HUES48 (cell line): Measurements from ENCODE around the gene CREG1.

Experiments
- H3K27ac ChIP-seq: one replicate; pipeline ENCODE4 v1.7.0; 2013; ENCODE audit warnings: low read depth, low read length, inconsistent platforms
- H3K27me3 ChIP-seq: 2 replicates; pipeline ENCODE4 v1.6.1; 2013; ENCODE audit warnings: mild to moderate bottlenecking, low read length; ENCODE audit not compliant: control insufficient read depth, insufficient read depth
- H3K36me3 ChIP-seq: 2 replicates; pipeline ENCODE4 v1.6.1; 2013; ENCODE audit warnings: low read length; ENCODE audit not compliant: control insufficient read depth, insufficient read depth
- H3K4me1 ChIP-seq: 2 replicates; pipeline ENCODE4 v1.6.1; 2013; ENCODE audit warnings: mild to moderate bottlenecking, low read length; ENCODE audit not compliant: control insufficient read depth, insufficient read depth
- H3K4me3 ChIP-seq: 2 replicates; pipeline ENCODE4 v1.5.1; 2013; ENCODE audit warnings: mild to moderate bottlenecking, low read depth, low read length
- H3K9ac ChIP-seq: 2 replicates; pipeline ENCODE4 v1.6.1; 2013; ENCODE audit warnings: mild to moderate bottlenecking, low read depth, low read length, moderate library complexity
- H3K9me3 ChIP-seq: 2 replicates; pipeline ENCODE4 v1.6.1; 2013; ENCODE audit warnings: low read length; ENCODE audit not compliant: control insufficient read depth, insufficient read depth

CREG1 gene

DNA sequence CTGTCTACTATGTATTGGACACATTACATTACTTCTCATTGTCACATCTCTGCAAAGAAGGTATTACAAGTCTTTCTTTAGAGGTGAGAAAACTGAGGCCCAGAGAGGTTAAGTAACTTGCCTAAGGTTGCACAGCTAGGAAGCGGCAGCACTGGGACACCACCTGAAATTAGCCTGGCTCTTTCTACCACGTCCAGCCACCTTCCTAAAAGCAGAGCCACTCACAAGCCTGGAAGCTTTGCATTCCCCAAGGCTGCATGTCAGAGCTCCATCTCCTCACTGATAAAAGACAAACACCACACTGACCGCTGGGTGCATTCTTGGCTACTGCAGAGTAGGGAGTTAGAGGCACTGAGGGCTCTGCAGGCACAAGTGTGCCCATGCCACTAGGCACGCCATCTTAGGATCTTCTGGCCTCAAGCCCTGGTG is 37.7 kb downstream of the CREG1 start:
- Histone ChIP-seq H3K4me1 (no peaks in the 10 kb centered on the region), H3K27me3 (no peaks in the 10 kb centered on the region), H3K4me3 (no peak overlapping the region), H3K27ac (no peak overlapping the region), H3K9ac (no peak overlapping the region), H3K9me3 (no peaks in the 10 kb centered on the region), H3K36me3 (no peaks in the 10 kb centered on the region)

DNA sequence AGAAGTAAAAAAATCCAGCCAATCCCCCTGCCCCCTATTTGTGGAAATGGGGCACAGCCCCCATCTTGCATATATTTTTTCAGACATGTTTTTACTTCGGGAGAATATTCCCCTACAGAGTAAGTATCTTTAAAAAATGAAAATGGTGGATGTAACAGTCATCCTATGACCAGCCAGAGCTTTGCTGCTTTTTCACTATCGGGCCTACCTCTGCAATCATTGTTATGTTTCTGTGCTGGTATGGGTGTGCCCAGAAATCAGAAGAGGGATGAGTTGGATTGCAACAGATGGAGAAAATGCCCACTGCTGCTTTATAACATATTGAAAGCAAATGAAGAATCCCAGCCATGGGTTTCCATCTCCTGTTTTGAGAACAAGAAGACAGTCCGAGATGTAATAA is 38.1 kb downstream of the CREG1 start:
- H3K4me1 ChIP-seq: no peaks in the 10 kb centered on the region
- H3K9ac ChIP-seq: no peak overlapping the region
- no peaks in the 10 kb centered on the region for H3K36me3 ChIP-seq
- H3K4me3 ChIP-seq: no peak overlapping the region
- H3K27me3 ChIP-seq: no peaks in the 10 kb centered on the region
- H3K9me3 ChIP-seq: no peaks in the 10 kb centered on the region
- H3K27ac ChIP-seq: no peak overlapping the region

GRCh38 chr1:167514288-167514687 is 39.3 kb downstream of the CREG1 start:
- H3K36me3 ChIP-seq: no peaks in the 10 kb centered on the region
- H3K27ac ChIP-seq: no peak overlapping the region
- no peak overlapping the region for H3K9ac ChIP-seq
- H3K4me1 ChIP-seq: no peaks in the 10 kb centered on the region
- no peaks in the 10 kb centered on the region for H3K27me3 ChIP-seq
- no peak overlapping the region for H3K4me3 ChIP-seq
- H3K9me3 ChIP-seq: no peaks in the 10 kb centered on the region

- no peaks in the 10 kb centered on the region for H3K36me3 ChIP-seq
- H3K4me1 ChIP-seq: no peaks in the 10 kb centered on the region
- H3K4me3 ChIP-seq: no peak overlapping the region
- no peaks in the 10 kb centered on the region for H3K9me3 ChIP-seq
- H3K9ac ChIP-seq: no peak overlapping the region
- H3K27ac ChIP-seq: no peak overlapping the region
- no peaks in the 10 kb centered on the region for H3K27me3 ChIP-seq
Observed at GRCh38 chr1:167512046-167512654, 41.4 kb downstream of the CREG1 start.

DNA sequence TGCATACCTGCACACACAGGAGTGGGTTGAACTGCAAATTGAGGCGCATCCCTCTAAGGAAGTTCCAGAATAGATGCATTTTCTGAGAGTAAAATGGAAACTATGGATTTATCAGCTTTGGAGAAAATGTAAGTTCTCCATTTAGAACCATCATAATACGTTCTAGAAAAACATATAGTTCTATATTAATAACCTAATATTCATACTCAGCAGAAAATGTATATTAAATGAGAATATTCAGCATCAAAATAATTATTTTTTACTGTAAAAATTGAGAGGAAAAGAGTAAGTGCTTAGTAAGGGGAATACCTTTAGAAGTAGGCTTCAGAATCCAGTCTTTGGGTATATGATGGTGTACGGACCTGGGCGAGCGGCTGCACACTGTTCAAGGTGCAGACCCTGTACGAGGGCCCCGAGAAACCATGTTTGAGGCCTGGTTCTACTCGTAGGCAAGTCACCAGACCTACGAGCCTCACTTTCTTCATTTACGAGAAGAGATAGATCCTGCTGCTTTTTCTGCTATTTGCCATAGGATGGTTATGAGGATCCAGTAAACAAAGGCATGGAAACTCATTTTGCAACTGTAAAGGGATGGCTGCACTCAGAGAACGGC is 42.1 kb downstream of the CREG1 start:
- Histone ChIP-seq H3K9ac (no peak overlapping the region), H3K4me3 (no peak overlapping the region)

DNA sequence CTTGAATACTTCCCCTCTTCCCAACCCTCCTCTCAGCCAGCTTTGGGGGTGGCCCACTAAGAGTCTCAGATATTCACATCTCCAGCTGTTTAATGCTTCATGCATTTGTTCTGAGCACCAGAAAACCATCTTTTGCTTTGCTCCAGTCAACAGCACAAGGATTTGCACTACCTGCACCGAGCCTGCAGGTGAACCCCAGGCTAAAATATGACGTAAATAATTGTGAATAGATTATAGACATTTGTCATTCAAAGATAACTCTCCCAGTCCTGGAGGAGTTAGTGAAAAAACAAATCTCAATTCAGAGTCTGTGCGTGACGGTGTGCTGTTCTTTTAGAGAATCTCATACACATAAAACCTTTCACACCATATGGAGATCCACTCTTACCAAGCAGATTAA is 42.7 kb downstream of the CREG1 start:
- no peaks in the 10 kb centered on the region for H3K36me3 ChIP-seq
- H3K27ac ChIP-seq: no peak overlapping the region
- no peaks in the 10 kb centered on the region for H3K4me1 ChIP-seq
- H3K4me3 ChIP-seq: no peak overlapping the region
- H3K9ac ChIP-seq: no peak overlapping the region
- H3K27me3 ChIP-seq: no peaks in the 10 kb centered on the region
- no peaks in the 10 kb centered on the region for H3K9me3 ChIP-seq

More for the DNA sequence above, 42.1 kb downstream of the CREG1 start:
- Histone ChIP-seq H3K27me3 (no peaks in the 10 kb centered on the region), H3K4me1 (no peaks in the 10 kb centered on the region), H3K27ac (no peak overlapping the region), H3K9me3 (no peaks in the 10 kb centered on the region), H3K36me3 (no peaks in the 10 kb centered on the region)

DNA sequence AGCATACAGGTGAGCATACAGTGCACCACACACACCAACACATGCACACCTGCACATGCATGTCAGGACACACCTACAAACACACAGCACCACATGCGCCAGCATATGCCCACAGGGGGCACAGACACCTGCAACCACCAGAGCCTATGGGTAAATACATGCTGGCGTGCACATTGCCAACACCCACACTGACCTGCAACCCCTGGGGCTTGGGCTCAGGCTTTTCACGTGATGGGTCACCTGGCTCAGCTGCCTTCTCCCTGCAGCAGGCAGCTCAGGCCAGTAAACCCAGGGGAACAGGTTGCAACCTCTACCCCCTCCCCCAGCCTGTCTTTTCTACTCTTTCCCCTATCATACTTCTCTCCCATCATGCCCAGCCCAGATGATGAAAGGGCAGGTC is 43.3 kb downstream of the CREG1 start:
- H3K4me1 ChIP-seq: no peaks in the 10 kb centered on the region
- no peak overlapping the region for H3K4me3 ChIP-seq
- no peaks in the 10 kb centered on the region for H3K9me3 ChIP-seq
- no peaks in the 10 kb centered on the region for H3K36me3 ChIP-seq
- H3K9ac ChIP-seq: no peak overlapping the region
- no peaks in the 10 kb centered on the region for H3K27me3 ChIP-seq
- H3K27ac ChIP-seq: no peak overlapping the region

DNA sequence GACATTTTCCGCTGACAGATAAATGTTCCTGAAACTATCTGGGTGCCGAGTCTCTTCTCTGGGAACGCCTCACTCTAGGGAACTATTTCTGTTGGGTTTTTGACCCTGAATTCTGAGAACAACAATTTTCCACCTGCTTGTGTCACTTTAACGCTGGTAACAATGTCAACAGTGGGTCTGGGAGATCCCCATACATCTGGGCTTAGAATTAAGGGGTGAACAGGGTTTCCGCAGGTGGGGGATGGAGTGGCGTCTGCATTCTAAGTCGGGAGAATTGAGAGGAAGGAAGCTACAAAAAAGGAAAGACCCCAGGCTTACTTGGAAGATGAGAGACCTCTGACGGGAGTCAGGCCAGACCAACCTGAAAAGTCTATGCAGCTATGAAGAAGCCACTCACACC is 44.0 kb downstream of the CREG1 start:
- Histone ChIP-seq H3K27me3 (no peaks in the 10 kb centered on the region), H3K36me3 (no peaks in the 10 kb centered on the region), H3K9ac (no peak overlapping the region), H3K9me3 (no peaks in the 10 kb centered on the region), H3K27ac (no peak overlapping the region), H3K4me1 (no peaks in the 10 kb centered on the region), H3K4me3 (no peak overlapping the region)

DNA sequence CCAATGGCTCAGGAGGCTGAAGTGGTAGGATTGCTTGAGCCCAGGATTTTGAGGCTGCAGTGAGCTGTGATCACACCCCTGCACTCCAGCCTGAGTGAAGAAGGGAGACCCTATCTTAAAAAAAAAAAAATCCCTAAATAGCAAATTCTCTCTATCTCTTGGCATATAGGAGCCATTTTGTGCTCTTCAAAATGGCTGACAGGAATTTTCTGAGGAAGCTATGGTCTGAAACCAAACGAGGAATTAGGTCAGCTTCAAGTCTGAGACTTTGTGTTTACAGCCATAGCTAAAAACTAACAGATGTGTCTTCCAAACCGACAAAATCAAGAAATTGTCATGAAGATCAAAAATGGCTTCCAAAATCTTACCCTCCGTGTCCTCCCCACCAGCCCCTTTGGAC is 45.8 kb downstream of the CREG1 start:
- no peaks in the 10 kb centered on the region for H3K9me3 ChIP-seq

DNA sequence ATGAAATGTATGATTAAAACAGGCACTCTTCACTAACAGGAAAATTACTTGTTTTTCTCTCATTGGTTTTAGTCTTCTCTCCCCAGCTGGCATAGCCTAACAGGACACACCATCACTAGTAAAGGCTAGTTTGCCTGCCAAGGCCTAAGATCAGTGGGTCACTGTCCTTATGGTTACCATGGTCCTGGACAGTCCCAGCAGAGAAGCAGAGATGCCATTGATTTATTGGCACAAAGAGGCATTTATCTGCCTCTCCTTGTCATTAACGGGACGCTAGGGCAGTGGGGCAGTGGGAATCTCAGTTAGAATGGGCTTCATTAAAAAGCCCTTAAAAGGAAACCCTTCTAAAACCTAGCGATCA is 49.1 kb downstream of the CREG1 start:
- H3K27ac ChIP-seq: no peak overlapping the region
- H3K4me3 ChIP-seq: no peak overlapping the region
- no peak overlapping the region for H3K9ac ChIP-seq
- no peaks in the 10 kb centered on the region for H3K36me3 ChIP-seq
- H3K27me3 ChIP-seq: no peaks in the 10 kb centered on the region
- H3K4me1 ChIP-seq: peaks cover 19% of the 10 kb centered on the region
- H3K9me3 ChIP-seq: no peaks in the 10 kb centered on the region

More for the DNA sequence above, 45.8 kb downstream of the CREG1 start:
- no peak overlapping the region for H3K27ac ChIP-seq
- no peak overlapping the region for H3K9ac ChIP-seq
- H3K36me3 ChIP-seq: no peaks in the 10 kb centered on the region
- H3K4me1 ChIP-seq: peaks cover 14% of the 10 kb centered on the region
- H3K27me3 ChIP-seq: no peaks in the 10 kb centered on the region
- H3K4me3 ChIP-seq: no peak overlapping the region

GRCh38 chr1:167503626-167504466 is 49.7 kb downstream of the CREG1 start:
- no peak overlapping the region for H3K9ac ChIP-seq
- H3K36me3 ChIP-seq: no peaks in the 10 kb centered on the region
- no peaks in the 10 kb centered on the region for H3K9me3 ChIP-seq
- H3K4me1 ChIP-seq: peaks cover 19% of the 10 kb centered on the region
- H3K27me3 ChIP-seq: no peaks in the 10 kb centered on the region
- H3K27ac ChIP-seq: no peak overlapping the region
- H3K4me3 ChIP-seq: no peak overlapping the region
